SH-SY5Y (cell line): ENCODE data around the gene XKR7.

ENCODE experiments used
- GATA2 ChIP-seq: IDR thresholded peaks from 2 replicates; pipeline ENCODE4 v1.6.1; 2011; ENCODE audit warnings: mild to moderate bottlenecking, low read depth, low read length
- GATA3 ChIP-seq: IDR thresholded peaks from 2 replicates; pipeline ENCODE4 v1.6.1; 2011; ENCODE audit warnings: low read depth, mild to moderate bottlenecking, low read length, moderate library complexity

GRCh38 chr20:31920275-31920855, 47.6 kb upstream of the XKR7 start:
- TF ChIP-seq GATA3 (no peak), GATA2 (no peak)
